HG03457 (cell line): ENCODE data around the gene HMX2.

ENCODE experiments used
- ATAC-seq: cut with Tn5 transposase; IDR thresholded peaks from one replicate; pipeline ENCODE4 v1.9.1; 2021; ENCODE audit warnings: moderate number of reproducible peaks; ENCODE audit not compliant: unreplicated experiment

Gene HMX2

DNA sequence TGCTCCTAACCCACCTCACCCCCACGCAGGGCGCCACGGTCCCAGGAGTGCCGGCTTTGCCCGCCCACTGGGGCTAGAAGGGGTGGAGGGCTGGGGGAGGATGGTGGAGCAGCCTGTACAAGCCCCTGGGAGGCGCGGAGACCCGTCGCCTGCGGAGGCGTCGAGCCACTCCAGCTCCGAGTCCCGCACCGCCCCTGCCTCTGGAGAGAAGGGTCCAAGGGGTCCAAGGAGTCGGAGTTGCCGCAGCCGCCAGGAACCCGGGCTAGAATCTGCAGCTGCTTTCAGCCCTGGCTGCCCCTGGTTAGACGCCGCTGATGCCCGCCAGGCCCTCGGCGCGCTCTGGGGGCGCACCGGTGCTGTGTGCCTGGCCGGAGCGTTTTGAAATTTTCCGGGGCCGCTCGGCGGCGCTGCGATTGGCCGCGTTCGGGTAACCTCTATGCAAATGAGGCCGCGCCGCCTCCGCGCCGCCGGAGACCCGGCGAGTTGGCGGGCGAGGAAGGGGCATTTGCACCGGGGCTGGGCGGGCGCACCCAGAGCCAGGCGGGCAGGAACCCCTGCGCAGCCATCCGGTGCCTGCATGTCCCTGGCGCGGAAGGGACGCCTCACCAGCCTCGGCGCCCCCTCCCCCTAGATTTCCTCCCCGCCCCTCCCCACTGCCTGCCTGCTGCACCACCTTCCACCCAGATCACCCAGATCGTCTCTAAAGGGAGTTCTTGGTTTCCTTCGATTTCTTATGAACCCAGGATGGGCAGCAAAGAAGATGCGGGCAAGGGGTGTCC is at the start of gene HMX2:
Gene HMX2, plus strand, starts transcription at position 502 of the 779 bp plus-strand sequence. Its CDS starts 243 bp downstream, at position 745.
- ATAC-seq: no peak

DNA sequence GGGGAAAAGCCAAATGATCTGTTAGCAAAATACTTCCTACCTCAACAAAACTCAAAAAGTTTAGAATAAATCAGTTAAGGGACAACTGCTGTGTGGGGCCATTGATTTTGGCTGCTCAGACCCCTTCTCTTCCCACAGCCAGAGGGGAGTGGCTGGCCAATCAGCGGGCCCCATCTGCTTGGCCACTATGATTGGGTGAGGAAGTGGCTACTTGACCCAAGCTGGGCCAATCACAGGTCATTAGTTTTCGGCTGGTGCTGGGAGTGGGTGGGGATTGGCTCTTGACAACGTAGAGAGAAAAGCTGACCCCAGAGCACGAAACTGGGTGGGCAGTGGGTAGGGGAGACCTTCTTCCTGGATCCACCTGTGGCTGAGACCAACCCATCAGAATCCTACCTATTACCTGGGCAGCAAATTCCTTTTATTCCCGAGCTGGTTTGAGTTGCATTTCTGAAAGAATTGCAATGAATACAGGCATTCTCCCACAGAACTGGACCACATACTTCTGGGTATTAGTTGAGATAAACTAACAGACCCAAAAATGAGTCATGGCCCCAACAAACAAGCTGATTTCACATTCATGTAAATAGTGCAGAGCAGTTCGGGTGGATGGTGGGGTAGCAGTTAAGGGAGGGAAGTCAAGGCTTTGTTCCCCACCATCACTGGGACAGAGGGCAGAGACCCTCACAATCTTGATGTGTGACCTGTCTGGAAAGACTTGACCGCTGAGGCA is 47.7 kb upstream of the HMX2 start:
- no peak for ATAC-seq

DNA sequence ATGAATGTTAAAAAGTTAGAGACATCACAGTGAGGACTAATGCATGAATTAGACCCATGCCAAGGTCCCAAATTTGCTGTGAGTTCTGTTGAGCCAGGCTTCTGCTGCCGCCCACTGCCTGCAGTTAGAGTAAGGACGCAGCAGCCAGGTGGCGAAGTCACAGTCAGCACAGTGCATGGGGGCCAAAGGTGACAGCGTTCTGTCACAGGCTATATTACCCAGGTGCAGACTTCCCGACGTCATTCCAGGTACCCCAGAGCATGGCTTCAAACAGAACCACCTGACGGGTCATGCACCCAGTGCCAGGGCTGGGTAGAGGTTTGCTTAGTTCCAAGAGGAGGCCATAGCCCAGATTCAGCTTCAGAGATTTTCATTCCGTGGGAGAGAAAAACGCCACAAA is 46.1 kb upstream of the HMX2 start:
- ATAC-seq: no peak

DNA sequence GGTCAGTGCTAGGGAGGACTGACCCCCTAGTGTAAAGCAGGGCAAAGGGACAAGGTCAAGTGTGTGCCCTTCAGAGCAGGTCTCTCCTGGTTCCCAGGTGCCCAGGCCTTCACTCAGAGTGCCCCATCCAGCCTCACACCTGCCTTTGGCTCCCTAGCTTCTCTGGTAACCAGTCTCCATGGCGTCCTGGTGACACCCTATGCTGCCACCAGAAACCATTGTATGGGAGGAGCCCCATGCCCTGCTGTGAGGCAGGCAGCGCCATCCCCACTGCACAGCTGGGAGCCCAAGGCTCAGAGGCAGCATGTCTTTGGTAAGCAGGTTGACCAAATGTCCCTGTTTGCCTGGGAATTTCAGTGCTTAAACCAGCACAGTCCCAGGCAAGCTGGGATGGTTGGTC is 45.3 kb upstream of the HMX2 start:
- ATAC-seq: no peak

- no peak for ATAC-seq
Observed at GRCh38 chr10:123103944-123104343, 44.0 kb upstream of the HMX2 start.

DNA sequence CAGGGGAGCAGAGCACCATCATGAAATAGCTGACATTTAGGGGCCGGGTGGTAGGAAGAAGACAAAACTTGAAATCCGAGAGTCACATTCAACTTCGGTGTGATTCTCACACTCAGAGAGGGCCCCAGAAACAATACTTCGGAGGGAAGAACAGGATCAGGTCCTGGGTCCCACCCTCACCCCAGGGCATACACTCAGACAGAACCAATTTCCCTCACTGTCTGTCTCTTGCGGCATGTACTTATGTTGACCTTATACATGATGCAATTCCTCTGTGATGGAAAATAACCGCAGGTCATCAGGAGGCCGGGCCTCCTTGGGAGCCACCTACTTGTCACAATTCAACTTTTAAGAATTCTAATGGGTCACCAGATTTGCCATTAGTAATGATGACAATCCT is 38.5 kb upstream of the HMX2 start:
- ATAC-seq: no peak

DNA sequence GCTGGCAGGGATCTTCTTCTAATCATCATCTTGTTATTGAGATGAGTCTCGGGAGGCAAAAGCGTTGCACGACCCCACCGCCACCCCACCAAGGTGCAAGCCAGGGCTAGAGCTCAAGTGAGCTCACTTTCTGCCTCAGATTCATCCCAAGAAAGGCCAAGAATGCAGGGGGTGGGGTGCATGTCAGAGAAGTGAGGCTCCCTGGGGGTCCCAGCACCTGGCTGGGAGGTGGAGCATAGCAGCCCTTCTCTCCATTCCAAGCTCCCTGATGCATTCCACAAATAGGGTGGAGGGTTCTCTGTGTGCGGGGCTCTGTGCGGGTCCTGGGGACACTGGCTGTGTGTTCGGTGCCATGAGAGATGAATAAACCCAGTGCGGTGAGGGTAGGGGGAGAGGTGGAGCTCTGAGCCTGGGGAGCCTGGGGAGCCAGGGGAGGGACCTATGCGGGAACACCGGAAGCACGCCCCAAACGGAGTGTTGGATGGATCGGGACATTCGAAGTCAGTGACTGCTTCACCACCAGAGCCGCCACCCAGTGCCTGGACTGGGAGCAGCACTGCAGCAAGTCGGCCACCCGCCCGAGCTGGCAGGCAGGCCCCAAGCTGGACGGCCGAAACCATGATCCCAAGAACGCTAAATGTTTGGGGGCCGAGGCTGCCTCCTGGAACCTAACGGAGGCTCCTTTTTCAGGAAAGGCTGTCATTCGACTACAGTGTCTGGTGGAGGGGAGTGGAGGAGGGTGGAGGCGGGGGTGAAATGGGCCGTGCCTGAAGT is 30.1 kb upstream of the HMX2 start:
- no peak for ATAC-seq

DNA sequence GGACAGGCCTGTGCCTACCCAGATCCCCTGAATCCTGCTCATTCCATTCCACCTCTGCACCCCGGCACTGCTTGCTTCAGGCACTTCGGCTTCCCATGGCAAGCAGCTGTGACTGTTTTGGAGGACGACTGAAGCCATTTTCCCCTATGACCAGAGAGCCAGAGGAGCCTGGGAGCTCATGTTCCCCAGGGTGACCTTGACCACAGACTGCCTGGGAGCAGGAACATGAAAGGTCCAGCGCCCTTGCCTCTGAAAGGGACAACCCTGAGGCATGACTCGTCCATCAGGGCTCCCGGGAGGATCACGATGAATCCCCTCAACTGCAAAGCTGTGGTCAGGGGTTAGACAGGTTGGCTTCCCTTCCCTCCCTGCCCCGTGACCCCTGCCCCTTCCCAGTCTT is 28.9 kb upstream of the HMX2 start:
- ATAC-seq: no peak

DNA sequence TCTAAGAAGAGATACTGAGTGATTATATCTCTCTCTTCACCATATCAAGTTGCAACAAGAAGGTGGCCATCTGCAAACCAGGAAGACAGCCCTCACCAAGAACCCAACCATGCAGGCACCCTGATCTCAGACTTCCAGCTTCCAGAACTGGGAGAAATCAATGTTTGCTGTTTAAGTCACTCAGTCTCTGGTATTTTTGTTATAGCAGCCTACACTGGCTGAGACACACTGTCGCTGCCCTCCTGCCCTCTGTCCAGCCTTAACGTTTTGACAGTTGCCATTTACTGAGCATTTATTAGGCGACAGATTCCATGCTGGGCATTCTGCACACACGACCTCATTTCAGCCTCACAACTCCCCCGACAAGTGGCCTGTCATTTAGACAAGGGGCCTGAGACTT is 21.7 kb upstream of the HMX2 start:
- no peak for ATAC-seq

GRCh38 chr10:123129618-123130271 is 18.2 kb upstream of the HMX2 start:
- ATAC-seq: no peak

GRCh38 chr10:123132576-123133477 is 15.1 kb upstream of the HMX2 start:
- ATAC-seq: peak; percentile 60

GRCh38 chr10:123133541-123134342 is 14.2 kb upstream of the HMX2 start:
- ATAC-seq: no peak

GRCh38 chr10:123134343-123134914 is 13.5 kb upstream of the HMX2 start:
- ATAC-seq: no peak

- no peak for ATAC-seq
Observed at GRCh38 chr10:123134915-123135414, 13.0 kb upstream of the HMX2 start.

GRCh38 chr10:123135415-123136141 is 12.4 kb upstream of the HMX2 start, which contains the start of gene HMX3:
Gene HMX3 (plus strand): TSS chr10:123135970. CDS start chr10:123136051, 81 bp downstream.
- no peak for ATAC-seq

- no peak for ATAC-seq
Observed at GRCh38 chr10:123136221-123136805, 11.6 kb upstream of the HMX2 start.

DNA sequence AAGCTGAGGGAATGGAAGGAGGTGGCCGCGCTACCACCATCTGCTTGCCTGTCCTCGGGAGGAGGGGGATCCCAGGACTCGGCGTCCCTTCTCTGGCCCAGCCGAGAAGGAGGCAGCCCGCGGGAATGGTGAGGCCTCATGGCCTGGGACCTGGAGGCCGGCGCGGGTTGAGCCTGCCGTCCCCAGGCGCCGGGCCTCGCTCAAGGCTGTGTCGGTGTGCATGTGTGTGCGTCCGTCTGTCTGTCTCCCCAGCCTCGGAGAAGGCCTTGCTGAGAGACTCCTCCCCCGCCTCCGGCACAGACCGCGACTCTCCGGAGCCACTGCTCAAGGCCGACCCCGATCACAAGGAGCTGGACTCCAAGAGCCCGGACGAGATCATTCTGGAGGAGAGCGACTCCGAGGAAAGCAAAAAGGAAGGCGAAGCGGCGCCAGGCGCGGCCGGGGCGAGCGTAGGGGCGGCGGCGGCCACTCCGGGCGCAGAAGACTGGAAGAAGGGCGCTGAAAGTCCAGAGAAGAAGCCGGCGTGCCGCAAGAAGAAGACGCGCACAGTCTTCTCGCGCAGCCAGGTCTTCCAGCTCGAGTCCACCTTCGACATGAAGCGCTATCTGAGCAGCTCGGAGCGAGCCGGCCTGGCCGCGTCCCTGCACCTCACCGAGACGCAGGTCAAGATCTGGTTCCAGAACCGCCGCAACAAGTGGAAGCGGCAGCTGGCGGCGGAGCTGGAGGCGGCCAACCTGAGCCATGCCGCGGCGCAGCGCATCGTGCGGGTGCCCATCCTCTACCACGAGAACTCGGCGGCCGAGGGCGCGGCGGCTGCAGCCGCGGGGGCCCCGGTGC is 10.9 kb upstream of the HMX2 start:
- ATAC-seq: no peak
